Smooth muscle cell (in vitro differentiated cells): ENCODE results near the gene KCNT2. TPM values are rescaled to one million over a fixed set of nuclear protein-coding genes. Genes with fewer than 3 reads are reported as not detected.

Experiments
- DNase-seq: peaks from one replicate; lab custom pipeline; 2025; ENCODE audit not compliant: unreplicated experiment; lab: John Stamatoyannopoulos, UW
- H2AFZ ChIP-seq: fragments of 200-600 bp; sonication (generic); 2 replicates; pipeline ENCODE4 v1.6.0; 2016; ENCODE audit warnings: antibody characterized with exemption, low read depth, mild to moderate bottlenecking
- H3F3A ChIP-seq: fragments of 200-600 bp; sonication (generic); 2 replicates; pipeline ENCODE4 v1.6.0; 2017; ENCODE audit warnings: antibody characterized with exemption, low read depth
- H3K27ac ChIP-seq: fragments of 200-600 bp; sonication (generic); 2 replicates; pipeline ENCODE4 v1.5.1; 2016; ENCODE audit warnings: low read depth, mild to moderate bottlenecking
- H3K27me3 ChIP-seq: fragments of 200-600 bp; sonication (generic); 2 replicates; pipeline ENCODE4 v1.6.1; 2016; ENCODE audit warnings: low read depth, mild to moderate bottlenecking
- H3K36me3 ChIP-seq: fragments of 200-600 bp; sonication (generic); 2 replicates; pipeline ENCODE4 v1.5.1; 2016; ENCODE audit warnings: low read depth
- H3K4me1 ChIP-seq: fragments of 200-600 bp; sonication (generic); 2 replicates; pipeline ENCODE4 v1.5.1; 2016; ENCODE audit warnings: low read depth
- H3K4me2 ChIP-seq: fragments of 200-600 bp; sonication (generic); 2 replicates; pipeline ENCODE4 v1.6.0; 2016; ENCODE audit warnings: mild to moderate bottlenecking
- H3K4me3 ChIP-seq: fragments of 200-600 bp; sonication (generic); 2 replicates; pipeline ENCODE4 v1.5.1; 2016; ENCODE audit warnings: mild to moderate bottlenecking
- H3K79me2 ChIP-seq: fragments of 200-600 bp; sonication (generic); 2 replicates; pipeline ENCODE4 v1.6.0; 2016; ENCODE audit warnings: low read depth, mild to moderate bottlenecking
- H3K9ac ChIP-seq: fragments of 200-600 bp; sonication (generic); 2 replicates; pipeline ENCODE4 v1.6.0; 2016; ENCODE audit warnings: low read depth
- H3K9me3 ChIP-seq: fragments of 200-600 bp; sonication (generic); replicated peaks from 2 replicates; pipeline ENCODE4 v1.5.1; 2016; ENCODE audit warnings: low read depth
- H4K20me1 ChIP-seq: fragments of 200-600 bp; sonication (generic); 2 replicates; pipeline ENCODE4 v1.6.0; 2016; ENCODE audit warnings: low read depth
- CTCF ChIP-seq: fragments of 200-600 bp; sonication (generic); IDR thresholded peaks from 2 replicates; pipeline ENCODE4 v1.5.1; 2017; ENCODE audit warnings: borderline replicate concordance, mild to moderate bottlenecking, antibody characterized with exemption; ENCODE audit not compliant: insufficient read depth, poor library complexity, severe bottlenecking
- WGBS: methylation state at CpG from one replicate; pipeline ENCODE4 v1.1.7; 2016; ENCODE audit warnings: low lambda C conversion rate; 5-methylcytosine and 5-hydroxymethylcytosine counted together
- polyA plus RNA-seq: library from polyadenylated mRNA; unstranded; fragments of >200 nt; fragmentation: Nextera tagmentation; extraction: Ambion mirVana; gene quantifications from 2 replicates; pipeline ENCODE4 v1.2.1, GENCODE V29; 2016
- total RNA-seq: library from RNA; depleted of rRNA; stranded (reverse); fragments of >200 nt; gene quantifications from 2 replicates; pipeline ENCODE4 v1.2.3, GENCODE V29; 2014

Gene KCNT2
- total and polyA plus RNA-seq, 2 experiments from 2014 or later = 1.3 to 2.7 TPM

GRCh38 chr1:196381544-196381943, 226.7 kb downstream of the KCNT2 start:
- WGBS = 97% methylated on average over 4 of the region's 4 CpGs
- Histone ChIP-seq H3K36me3 (no peaks in the 10 kb centered on the region), H4K20me1 (no peaks in the 10 kb centered on the region), H3K9ac (no peak overlapping the region), H3K9me3 (no peaks in the 10 kb centered on the region), H3K4me3 (no peak overlapping the region), H3K27me3 (no peaks in the 10 kb centered on the region), H3K4me1 (no peaks in the 10 kb centered on the region), H3F3A (no peaks in the 10 kb centered on the region), H3K27ac (no peak overlapping the region), H3K79me2 (no peaks in the 10 kb centered on the region), H2AFZ (no peak overlapping the region), H3K4me2 (no peak overlapping the region)
- DNase-seq = no peak
- TF ChIP-seq CTCF = no peak

GRCh38 chr1:196380316-196380715, 227.9 kb downstream of the KCNT2 start:
- Histone ChIP-seq H2AFZ (no peak overlapping the region), H3K36me3 (no peaks in the 10 kb centered on the region), H3K4me2 (no peak overlapping the region), H3K27me3 (no peaks in the 10 kb centered on the region), H3K27ac (no peak overlapping the region), H3F3A (no peaks in the 10 kb centered on the region), H4K20me1 (no peaks in the 10 kb centered on the region), H3K4me3 (no peak overlapping the region), H3K9ac (no peak overlapping the region), H3K4me1 (no peaks in the 10 kb centered on the region), H3K79me2 (no peaks in the 10 kb centered on the region), H3K9me3 (no peaks in the 10 kb centered on the region)
- 61% methylated on average over 1 of the region's 1 CpG for WGBS
- DNase-seq = no peak
- TF ChIP-seq CTCF = no peak

GRCh38 chr1:196377811-196378210, 230.4 kb downstream of the KCNT2 start:
- H3K27me3 ChIP-seq = no peaks in the 10 kb centered on the region
- H3K27ac ChIP-seq = no peak overlapping the region
- H3K4me1 ChIP-seq = no peaks in the 10 kb centered on the region
- H3K4me2 ChIP-seq = no peak overlapping the region
- no peaks in the 10 kb centered on the region for H3K79me2 ChIP-seq
- H3K9me3 ChIP-seq = no peaks in the 10 kb centered on the region
- no peak overlapping the region for H3K4me3 ChIP-seq
- H3K9ac ChIP-seq = no peak overlapping the region
- H3F3A ChIP-seq = no peaks in the 10 kb centered on the region
- WGBS = 81% methylated on average over 3 of the region's 3 CpGs
- no peak overlapping the region for H2AFZ ChIP-seq
- DNase-seq = no peak
- no peaks in the 10 kb centered on the region for H4K20me1 ChIP-seq
- H3K36me3 ChIP-seq = no peaks in the 10 kb centered on the region
- TF ChIP-seq CTCF = no peak

GRCh38 chr1:196376630-196377328, 231.5 kb downstream of the KCNT2 start:
- Histone ChIP-seq H3K4me3 (no peak overlapping the region), H3K4me2 (no peak overlapping the region), H3K79me2 (no peaks in the 10 kb centered on the region), H3K9ac (no peak overlapping the region), H3K27ac (no peak overlapping the region), H3K27me3 (no peaks in the 10 kb centered on the region), H3K36me3 (no peaks in the 10 kb centered on the region), H3K4me1 (no peaks in the 10 kb centered on the region), H3F3A (no peaks in the 10 kb centered on the region), H3K9me3 (no peaks in the 10 kb centered on the region), H4K20me1 (no peaks in the 10 kb centered on the region), H2AFZ (no peak overlapping the region)
- 94% methylated on average over 4 of the region's 4 CpGs for WGBS
- no peak for DNase-seq
- no peak for TF ChIP-seq CTCF
